Mesothelial cell of epicardium (in vitro differentiated cells): Measurements from ENCODE around the gene DDX19B. TPM values are rescaled to one million over a fixed set of nuclear protein-coding genes. Genes with fewer than 3 reads are reported as not detected.
A peak's percentile ranks its signal among the peaks of the same experiment; 100 is the strongest.

Source experiments
- DNase-seq, 2 experiments: peaks; one replicate each; pipeline ENCODE4 v3.0.0; 2021; ENCODE audit warnings: low spot score in 2 of 2; ENCODE audit not compliant: unreplicated experiment in 2 of 2
- H3K27ac Mint-ChIP-seq: 2 replicates; pipeline ENCODE4 v1.8.0; 2021; ENCODE audit warnings: mixed read lengths
- H3K27me3 Mint-ChIP-seq: 2 replicates; pipeline ENCODE4 v1.8.0; 2021; ENCODE audit warnings: low read depth, mixed read lengths
- H3K36me3 Mint-ChIP-seq: 2 replicates; pipeline ENCODE4 v1.8.0; 2021; ENCODE audit warnings: mixed read lengths
- H3K4me1 Mint-ChIP-seq: 2 replicates; pipeline ENCODE4 v1.8.0; 2021; ENCODE audit warnings: mixed read lengths
- H3K4me3 Mint-ChIP-seq: 2 replicates; pipeline ENCODE4 v1.8.0; 2021; ENCODE audit warnings: mild to moderate bottlenecking, moderate library complexity, mixed read lengths
- H3K9me3 Mint-ChIP-seq: 2 replicates; pipeline ENCODE4 v1.8.0; 2021; ENCODE audit warnings: mixed read lengths
- CTCF ChIP-seq: fragments of 200-600 bp; sonication (generic); IDR thresholded peaks from one replicate; pipeline ENCODE4 v1.5.0; 2021; ENCODE audit warnings: antibody characterized with exemption; ENCODE audit not compliant: unreplicated experiment
- total RNA-seq: library from RNA; stranded (reverse); gene quantifications from 3 replicates; pipeline ENCODE4 v1.2.1, GENCODE V29; 2021

DDX19B gene
- total RNA-seq, 1 donor from 2014 or later = 29.7 TPM

- Mint-ChIP-seq H3K27ac (no peak overlapping the region), H3K9me3 (no peaks in the 10 kb centered on the region), H3K27me3 (no peaks in the 10 kb centered on the region), H3K4me1 (peaks cover 2% of the 10 kb centered on the region), H3K36me3 (peaks cover 36% of the 10 kb centered on the region), H3K4me3 (no peak overlapping the region)
- no peak for TF ChIP-seq CTCF
- no peak for DNase-seq
Observed at GRCh38 chr16:70372921-70373728, 74.1 kb downstream of the DDX19B start.

- Mint-ChIP-seq H3K27me3 (no peaks in the 10 kb centered on the region), H3K9me3 (no peaks in the 10 kb centered on the region), H3K4me1 (peaks cover 2% of the 10 kb centered on the region), H3K27ac (no peak overlapping the region), H3K4me3 (no peak overlapping the region), H3K36me3 (peaks cover 34% of the 10 kb centered on the region)
- DNase-seq = no peak
- no peak for TF ChIP-seq CTCF
Observed at GRCh38 chr16:70374213-70374612, 75.2 kb downstream of the DDX19B start.

DNA sequence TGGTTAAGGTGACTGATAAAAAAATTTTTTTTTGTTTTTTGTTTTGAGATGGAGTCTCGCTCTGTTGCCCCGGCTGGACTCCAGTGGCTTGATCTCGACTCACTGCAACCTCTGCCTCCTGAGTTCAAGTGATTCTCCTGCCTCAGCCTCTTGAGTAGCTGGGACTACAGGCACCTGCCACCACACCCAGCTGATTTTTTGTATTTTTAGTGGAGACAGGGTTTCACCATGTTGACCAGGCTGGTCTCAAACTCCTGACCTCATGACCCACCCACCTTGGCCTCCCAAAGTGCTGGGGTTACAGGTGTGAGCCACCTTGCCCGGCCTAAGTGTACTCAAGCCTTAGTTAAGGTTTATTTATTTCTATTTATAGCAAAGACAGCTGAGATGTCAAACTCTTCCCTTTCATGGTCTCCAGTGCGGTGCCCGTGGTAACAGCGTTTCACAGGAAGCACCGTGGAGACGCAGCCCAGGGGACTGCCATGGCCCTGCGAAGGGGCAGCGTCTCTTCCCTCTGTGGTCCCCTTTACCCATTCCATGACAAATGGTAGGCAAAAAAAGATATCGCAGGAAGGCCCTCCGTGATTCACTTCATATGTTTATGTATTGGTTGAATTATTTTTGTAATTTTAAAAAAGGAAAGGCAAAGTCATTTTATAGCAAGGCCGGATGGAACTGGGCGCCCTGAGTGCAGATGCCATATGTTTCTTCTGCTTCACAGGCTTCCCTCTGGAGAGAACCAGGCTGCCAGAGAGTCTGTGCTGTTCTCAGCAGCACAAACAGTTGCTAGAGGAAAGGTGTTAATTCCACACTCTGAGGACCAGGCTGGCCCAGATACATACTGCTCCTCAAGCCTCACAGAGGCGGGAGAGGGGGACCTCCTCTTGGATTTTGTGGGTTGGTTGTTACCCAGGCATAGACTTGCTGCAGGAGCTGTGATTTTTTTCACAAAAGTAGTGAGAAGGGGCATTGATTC lies 76.9 kb downstream of the DDX19B start:
- Mint-ChIP-seq H3K9me3 (no peaks in the 10 kb centered on the region), H3K27me3 (no peaks in the 10 kb centered on the region), H3K36me3 (peaks cover 26% of the 10 kb centered on the region), H3K4me1 (peaks cover 8% of the 10 kb centered on the region), H3K27ac (peak overlapping the region; percentile 47), H3K4me3 (no peak overlapping the region)
- DNase-seq = no peak
- TF ChIP-seq CTCF = no peak

DNA sequence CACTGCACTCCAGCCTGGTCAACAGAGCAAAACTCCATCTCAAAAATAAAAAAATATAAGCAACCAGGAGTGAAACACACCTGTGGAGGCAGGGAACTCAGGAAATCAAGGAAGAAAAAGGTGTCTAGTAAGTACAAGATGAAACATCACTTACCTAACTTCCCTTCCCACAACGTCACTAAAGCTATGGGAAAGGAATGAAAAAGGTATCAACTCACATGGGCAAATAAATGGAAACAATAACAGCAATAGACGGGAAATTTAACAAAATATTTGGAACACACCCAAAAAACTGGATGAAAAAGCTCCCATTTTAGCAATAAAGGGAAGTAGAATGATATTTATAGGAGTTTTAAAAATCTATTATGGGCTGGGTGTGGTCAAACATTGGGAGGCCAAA lies 78.8 kb downstream of the DDX19B start:
- DNase-seq = no peak
- peaks cover 18% of the 10 kb centered on the region for H3K36me3 Mint-ChIP-seq
- H3K27me3 Mint-ChIP-seq = no peaks in the 10 kb centered on the region
- no peak overlapping the region for H3K27ac Mint-ChIP-seq
- H3K9me3 Mint-ChIP-seq = no peaks in the 10 kb centered on the region
- no peak for TF ChIP-seq CTCF
- no peak overlapping the region for H3K4me3 Mint-ChIP-seq
- peaks cover 11% of the 10 kb centered on the region for H3K4me1 Mint-ChIP-seq

DNA sequence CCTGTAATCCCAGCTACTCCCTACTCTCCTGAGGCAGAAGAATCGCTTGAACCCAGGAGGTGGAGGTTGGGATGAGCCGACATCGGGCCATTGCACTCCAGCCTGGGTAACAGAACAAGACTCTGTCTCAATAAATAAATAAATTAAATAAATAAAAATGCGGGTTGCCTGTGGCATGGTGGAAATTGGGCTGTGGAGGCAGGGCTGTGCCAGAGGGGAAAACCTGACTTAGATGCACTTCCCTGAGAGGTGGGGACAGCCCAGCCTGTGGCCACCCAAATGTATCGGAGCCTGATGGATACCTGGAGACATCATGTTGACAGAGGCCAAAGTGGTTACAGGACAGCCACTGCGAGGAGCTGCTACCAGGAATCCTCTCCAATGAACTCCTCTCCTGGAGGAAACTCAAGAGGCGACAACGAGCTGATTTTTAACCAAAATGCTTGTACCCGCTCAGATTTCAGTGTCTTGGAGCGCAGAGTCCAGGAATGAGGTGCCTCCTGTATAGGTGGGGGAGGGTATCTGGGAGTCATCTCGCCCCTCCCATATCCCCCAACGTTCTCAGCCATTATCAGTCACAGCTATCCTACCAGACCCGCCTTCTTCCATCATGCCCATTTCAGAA lies 80.0 kb downstream of the DDX19B start:
- no peak for TF ChIP-seq CTCF
- H3K27ac Mint-ChIP-seq = peak overlapping the region; percentile 61
- H3K9me3 Mint-ChIP-seq = no peaks in the 10 kb centered on the region
- no peaks in the 10 kb centered on the region for H3K27me3 Mint-ChIP-seq
- H3K4me3 Mint-ChIP-seq = peak overlapping the region; percentile 85
- no peak for DNase-seq
- peaks cover 11% of the 10 kb centered on the region for H3K4me1 Mint-ChIP-seq
- peaks cover 15% of the 10 kb centered on the region for H3K36me3 Mint-ChIP-seq
